ENCODE data around the gene MET. TPM values are rescaled to one million over a fixed set of nuclear protein-coding genes. Genes with fewer than 3 reads are reported as not detected.

MET gene
- total RNA-seq, 1 experiment from 2014 or later, result 200 TPM

DNA sequence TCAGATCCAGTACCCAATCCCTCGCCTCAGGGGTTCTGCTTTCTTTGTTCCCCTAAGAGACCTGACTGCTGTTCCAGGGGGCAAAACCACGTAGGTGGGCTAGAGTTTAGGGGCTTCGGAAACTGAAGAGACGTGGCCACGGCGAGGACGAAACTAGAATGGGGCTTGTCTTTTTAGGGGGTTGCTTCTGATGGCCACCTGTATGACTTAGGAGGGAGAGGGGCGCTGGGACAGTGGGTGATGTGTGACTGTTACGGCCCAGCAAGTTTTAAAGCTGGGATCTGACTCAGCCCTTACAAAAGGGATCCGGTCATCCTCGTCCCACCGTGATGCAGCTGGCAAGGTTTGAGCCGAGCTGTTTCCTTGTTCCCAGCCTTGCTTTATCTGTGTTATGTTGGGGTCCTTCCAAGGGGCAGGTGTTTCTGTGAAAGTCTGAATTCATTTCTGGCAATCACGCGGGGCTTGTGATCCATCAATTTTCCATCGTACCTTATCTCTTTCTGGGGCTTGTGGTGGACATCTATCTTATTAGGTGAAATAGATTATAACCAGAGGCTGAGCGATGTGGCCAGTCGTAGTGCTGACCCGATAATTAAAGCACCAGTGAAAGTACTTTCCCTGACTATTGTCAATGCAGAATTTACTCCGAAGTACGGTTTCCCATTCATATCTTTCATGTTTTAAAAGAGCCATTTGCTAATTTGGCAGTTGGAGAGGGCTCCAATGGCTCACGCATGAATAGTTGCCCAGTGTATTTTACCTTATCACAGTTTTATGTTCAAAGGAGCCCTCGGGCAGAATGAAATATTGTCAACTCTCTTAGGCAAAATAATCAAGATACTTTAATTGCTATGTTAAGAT, 830 bp downstream of the MET start:
- ChIA-PET CTCF (interaction anchor here (1.2 to 1.5 kb wide), 2 partner anchors 13 to 81 kb away, joined by 4 to 6 read pairs; no protein-coding TSS in a partner anchor), POLR2A (interaction anchor here (0.8 to 3.5 kb wide), 6 partner anchors 13 to 131 kb away, joined by 3 to 11 read pairs (median 3); no protein-coding TSS in a partner anchor), RAD21 (ENCODE audit: low non-redundant PET in 1 of 2, low total read pairs in 2 of 2, uncharacterized antibody in 2 of 2, unreplicated experiment in 2 of 2) (interaction anchor here in 1 of 2 experiments (1.2 kb wide), 1 partner anchor 39 kb away, joined by 3 read pairs; no protein-coding TSS in a partner anchor)
- ATAC-seq, result peak; percentile 9; the same call in 1 of the 2 replicates
- no peak for DNase-seq (ENCODE audit: low read depth, low spot score)
- Histone ChIP-seq H3K4me2 (ENCODE audit: low read length) (peak overlapping the region; percentile 87), H3K9ac (ENCODE audit: low read length) (peak overlapping the region; percentile 94), H3K79me2 (ENCODE audit: insufficient read depth, low read length) (peaks cover 69% of the 10 kb centered on the region), H2AFZ (ENCODE audit: low read depth, low read length, poor library complexity, severe bottlenecking) (no peak overlapping the region), H3K4me3 (replicated peaks in 1 of 2; ENCODE audit: low read depth in 1 of 2, low read length in 2 of 2) (peak overlapping the region; percentile 86 to 90), H4K20me1 (ENCODE audit: insufficient read depth) (no peaks in the 10 kb centered on the region), H3K27ac (ENCODE audit: low read depth, low read length) (peak overlapping the region; percentile 90), H3K9me3 (ENCODE audit: control insufficient read depth in 1 of 2, insufficient read depth in 1 of 2, low read depth in 1 of 2, low read length in 2 of 2) (peaks cover 0 to 6% of the 10 kb centered on the region in 2 experiments; a peak in 1 of 4 replicates), H3K9me2 (ENCODE audit: insufficient read depth) (no peaks in the 10 kb centered on the region), H3K27me3 (ENCODE audit: insufficient read depth, low read length) (no peaks in the 10 kb centered on the region), H3K36me3 (ENCODE audit: control insufficient read depth in 1 of 2, insufficient read depth in 2 of 2, low read length in 2 of 2) (peaks cover 4 to 14% of the 10 kb centered on the region in 2 experiments; a peak in 1 of 4 replicates), H3K4me1 (ENCODE audit: control insufficient read depth in 1 of 2, insufficient read depth in 2 of 2, low read length in 2 of 2) (peaks cover 51 to 65% of the 10 kb centered on the region in 2 experiments)
- BruUV-seq (replicated peaks), result TSS peak; percentile 37
- intact Hi-C loops (cut with micrococcal nuclease), result loop anchor here (10.0 kb wide), 2 partner anchors 102 to 498 kb away; no protein-coding TSS in a partner anchor
- TF ChIP-seq EGR1 (IDR thresholded peaks at IDR 0.05; ENCODE audit: low read depth), result no peak
- TF ChIP-seq JUND (IDR thresholded peaks at IDR 0.05), result no peak
- peak; percentile 12; the same call in 1 of the 2 replicates for TF ChIP-seq SIN3A (IDR thresholded peaks at IDR 0.05; ENCODE audit: low read depth)
- no peak for TF ChIP-seq ATF3 (IDR thresholded peaks at IDR 0.05)
- 0 out of 2 replicates have a peak, but pooled peaks have one; percentile 7 for TF ChIP-seq SP1 (IDR thresholded peaks at IDR 0.05; ENCODE audit: low read depth)
- 0 out of 2 replicates have a peak, but pooled peaks have one; percentile 2 for TF ChIP-seq RAD21 (IDR thresholded peaks at IDR 0.05; ENCODE audit: low read depth)
- no peak for TF ChIP-seq CTCF (IDR thresholded peaks at IDR 0.05 in 2 of 3, conservative IDR thresholded peaks at IDR 0.05 in 1 of 3; ENCODE audit: borderline replicate concordance in 1 of 3, insufficient read depth in 1 of 3, low read depth in 2 of 3, low read length in 2 of 3)

Measured in HCT116 (cell line).